ENCODE data around the gene KDR.

The KDR gene

DNA sequence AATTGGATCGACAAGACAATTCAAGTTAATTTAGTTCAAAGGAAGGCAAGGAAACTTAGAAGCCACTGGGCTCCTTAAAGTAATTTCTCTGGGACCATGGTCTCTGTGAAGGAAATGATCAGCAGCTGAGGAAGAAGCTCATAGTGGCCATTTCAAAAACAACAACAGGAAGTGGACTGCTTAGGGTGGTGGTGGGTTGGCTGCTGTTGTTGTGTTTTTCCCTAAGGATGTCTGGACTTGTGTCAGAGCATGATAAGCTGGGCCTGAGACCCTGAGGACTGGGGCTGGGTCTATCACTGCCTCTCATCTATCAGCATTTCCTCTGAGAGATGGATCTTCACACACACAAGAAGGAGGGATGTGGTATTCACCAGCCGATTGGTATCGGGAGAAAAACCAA is 18.3 kb downstream of the KDR start:
- TF ChIP-seq, protein P1, sequence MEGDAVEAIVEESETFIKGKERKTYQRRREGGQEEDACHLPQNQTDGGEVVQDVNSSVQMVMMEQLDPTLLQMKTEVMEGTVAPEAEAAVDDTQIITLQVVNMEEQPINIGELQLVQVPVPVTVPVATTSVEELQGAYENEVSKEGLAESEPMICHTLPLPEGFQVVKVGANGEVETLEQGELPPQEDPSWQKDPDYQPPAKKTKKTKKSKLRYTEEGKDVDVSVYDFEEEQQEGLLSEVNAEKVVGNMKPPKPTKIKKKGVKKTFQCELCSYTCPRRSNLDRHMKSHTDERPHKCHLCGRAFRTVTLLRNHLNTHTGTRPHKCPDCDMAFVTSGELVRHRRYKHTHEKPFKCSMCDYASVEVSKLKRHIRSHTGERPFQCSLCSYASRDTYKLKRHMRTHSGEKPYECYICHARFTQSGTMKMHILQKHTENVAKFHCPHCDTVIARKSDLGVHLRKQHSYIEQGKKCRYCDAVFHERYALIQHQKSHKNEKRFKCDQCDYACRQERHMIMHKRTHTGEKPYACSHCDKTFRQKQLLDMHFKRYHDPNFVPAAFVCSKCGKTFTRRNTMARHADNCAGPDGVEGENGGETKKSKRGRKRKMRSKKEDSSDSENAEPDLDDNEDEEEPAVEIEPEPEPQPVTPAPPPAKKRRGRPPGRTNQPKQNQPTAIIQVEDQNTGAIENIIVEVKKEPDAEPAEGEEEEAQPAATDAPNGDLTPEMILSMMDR (IDR thresholded peaks at IDR 0.05) = no peak

DNA sequence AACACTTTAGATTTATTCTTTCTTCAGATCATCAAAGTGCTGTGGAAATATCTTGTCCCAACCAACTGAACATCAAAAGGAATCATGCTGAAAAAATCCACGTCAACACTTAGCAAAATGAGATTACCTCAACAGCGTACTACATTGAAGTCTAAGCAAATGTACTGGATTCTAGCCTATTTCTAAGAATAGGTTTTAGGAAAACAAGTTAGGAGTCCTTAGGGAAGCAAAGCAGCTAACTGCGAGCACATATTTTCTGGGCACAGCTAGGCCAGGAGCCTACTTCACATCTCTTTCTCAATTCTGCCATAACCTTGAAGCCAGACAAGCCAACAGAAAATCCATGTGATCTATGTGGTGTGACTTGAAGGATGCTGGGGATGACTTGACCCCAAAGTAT is 22.2 kb downstream of the KDR start:
- TF ChIP-seq, protein P1 (IDR thresholded peaks at IDR 0.05) = no peak

DNA sequence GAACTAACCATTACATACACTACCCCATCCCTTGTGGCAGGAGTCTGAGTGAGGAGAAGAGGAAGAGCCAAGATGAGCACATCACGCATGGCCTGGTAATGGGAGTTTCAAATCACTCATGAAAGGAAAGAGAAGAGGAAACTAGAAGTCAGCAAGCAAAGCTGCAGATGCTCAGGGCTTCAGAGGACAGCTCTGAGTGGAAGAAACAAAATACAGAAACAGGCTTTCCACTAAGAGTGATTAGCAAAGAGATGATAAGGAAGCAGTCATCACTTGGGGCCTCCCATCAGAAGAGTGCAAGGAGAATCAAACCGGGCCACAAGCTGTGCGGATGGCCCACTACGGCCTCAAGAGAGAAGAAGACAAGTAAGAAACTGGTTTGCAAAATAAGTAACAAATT is 25.6 kb downstream of the KDR start:
- TF ChIP-seq, protein P1 (IDR thresholded peaks at IDR 0.05) = no peak

DNA sequence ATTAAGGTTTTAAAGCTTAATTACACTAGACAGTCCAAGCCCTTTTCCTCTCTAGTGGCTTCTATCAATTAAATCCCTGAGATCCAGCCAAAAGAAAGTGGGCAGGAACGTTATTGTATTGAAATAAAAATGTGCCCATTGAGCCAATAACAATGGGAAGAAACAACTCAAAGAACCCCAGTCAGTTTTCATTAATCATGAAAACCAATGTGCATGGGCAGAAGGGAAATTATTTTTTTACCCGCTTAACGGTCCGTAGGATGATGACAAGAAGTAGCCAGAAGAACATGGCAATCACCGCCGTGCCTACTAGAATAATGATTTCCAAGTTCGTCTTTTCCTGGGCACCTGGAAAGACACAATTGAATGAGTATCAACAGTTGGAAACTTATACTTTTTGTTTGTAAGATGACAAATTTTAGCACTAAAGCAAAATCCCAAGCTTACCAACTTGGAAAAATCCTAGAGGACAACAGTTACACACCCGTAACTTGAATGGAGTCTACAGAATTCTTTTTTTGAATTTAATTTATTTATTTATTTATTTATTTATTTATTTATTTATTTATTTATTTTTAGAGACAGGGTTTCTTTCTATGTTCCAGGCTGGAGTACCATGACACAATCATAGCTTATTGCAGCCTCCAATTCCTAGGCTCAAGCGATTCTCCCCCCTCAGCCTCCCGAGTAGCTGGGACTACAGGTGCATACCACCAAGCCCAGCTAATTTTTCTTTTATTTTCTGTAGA is 26.8 kb downstream of the KDR start:
- TF ChIP-seq, protein P1 (IDR thresholded peaks at IDR 0.05) = no peak

DNA sequence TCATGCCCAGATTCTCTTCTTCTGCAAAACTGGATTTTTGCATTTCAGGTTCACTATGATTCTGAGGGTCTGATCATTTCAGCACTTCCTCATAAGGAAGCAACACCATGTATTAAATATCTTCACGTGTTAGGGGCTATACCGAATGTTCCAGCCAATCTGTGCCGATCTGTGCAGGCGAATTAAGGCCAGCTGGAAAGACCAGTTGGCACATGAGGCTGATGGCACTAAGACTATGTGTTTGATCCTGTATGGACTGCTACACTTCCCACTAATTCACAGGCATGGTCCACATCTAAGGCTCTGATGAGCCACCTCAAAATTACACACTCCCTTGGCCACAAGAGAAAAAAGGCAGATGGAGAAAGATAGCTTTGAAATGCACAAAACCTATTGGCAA is 28.8 kb downstream of the KDR start:
- TF ChIP-seq, protein P1 (IDR thresholded peaks at IDR 0.05) = no peak

DNA sequence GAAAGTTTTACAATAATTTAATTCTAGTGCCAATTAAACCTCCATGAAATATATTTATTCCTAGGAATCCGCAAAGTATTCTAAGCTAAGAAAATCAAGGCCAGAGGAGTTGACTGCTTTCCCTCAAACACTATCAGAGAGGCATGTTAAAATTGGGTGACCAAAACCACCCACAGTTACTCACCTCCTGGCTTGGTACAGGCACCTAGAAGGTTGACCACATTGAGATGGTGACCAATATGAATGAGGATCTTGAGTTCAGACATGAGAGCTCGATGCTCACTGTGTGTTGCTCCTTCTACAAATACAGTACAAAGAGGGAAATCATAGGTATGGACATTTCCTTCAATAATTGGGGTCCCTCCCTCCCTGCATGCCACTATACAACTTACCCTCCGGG is 29.4 kb downstream of the KDR start:
- TF ChIP-seq, protein P1 (IDR thresholded peaks at IDR 0.05) = no peak

DNA sequence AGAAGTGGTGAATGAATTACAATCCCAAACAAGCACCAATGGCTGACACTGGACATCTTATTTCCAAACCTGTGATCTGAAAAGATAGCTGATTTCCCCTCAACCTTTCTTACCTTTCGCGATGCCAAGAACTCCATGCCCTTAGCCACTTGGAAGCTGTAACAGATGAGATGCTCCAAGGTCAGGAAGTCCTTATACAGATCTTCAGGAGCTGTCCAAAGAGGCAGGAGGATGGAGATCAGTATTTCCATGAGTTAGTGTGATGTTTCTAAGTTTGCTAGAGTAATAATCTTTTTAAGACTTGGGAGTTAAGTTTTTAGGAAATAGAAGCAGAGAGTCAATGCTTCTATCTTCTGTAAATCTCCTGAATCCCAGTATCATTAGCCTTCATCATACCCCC is 32.9 kb downstream of the KDR start:
- TF ChIP-seq, protein P1 (IDR thresholded peaks at IDR 0.05) = no peak

DNA sequence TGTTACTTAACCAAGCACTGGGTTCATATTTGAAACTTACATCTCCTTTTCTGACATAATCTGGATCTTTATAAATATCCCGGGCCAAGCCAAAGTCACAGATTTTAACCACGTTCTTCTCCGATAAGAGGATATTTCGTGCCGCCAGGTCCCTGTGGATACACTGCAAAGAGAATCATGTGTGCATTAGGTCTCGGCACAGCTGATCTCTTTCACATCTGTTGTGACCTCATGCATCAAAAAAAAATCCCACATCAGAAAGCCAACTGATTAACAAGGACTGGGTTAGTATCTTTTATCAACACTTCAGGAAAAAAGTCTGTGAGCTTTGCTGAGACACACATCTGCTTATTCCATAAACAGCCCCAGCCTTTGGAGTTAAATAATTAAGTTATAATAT is 35.5 kb downstream of the KDR start:
- TF ChIP-seq, protein P1 (IDR thresholded peaks at IDR 0.05) = no peak

All from LNCAP (cell line).